NCI-H748 treated with DMSO at 0.1 percent for 48 hours (cell line): ENCODE measurements around the gene SPRR5.

Source experiments
- DNase-seq: peaks from one replicate; lab custom pipeline; 2025; lab: John Stamatoyannopoulos, UW

SPRR5 gene

GRCh38 chr1:152946248-152946647, 758 bp upstream of the SPRR5 start:
- DNase-seq = no peak

GRCh38 chr1:152951711-152952110, 4.7 kb downstream of the SPRR5 start:
- DNase-seq = no peak

DNA sequence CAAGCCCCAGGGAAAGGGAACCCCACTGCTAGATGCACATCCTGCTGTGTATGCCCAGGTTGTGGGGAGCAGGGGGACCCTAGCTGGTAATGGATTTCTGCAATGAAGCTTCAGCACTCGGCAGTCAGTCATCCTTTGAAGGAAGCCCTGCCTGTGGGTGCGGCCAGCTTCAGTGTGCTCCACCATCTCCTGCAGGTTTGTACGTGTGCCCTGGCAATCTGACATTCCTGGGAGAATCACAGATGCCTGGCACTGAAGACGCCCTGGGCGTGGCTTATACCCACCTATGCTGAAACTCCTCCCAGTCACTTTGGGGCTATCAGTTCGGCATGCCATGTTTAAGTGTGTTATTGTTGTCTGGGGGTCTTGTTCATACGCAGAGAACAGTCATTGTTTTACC, 6.8 kb downstream of the SPRR5 start:
- DNase-seq = no peak

- no peak for DNase-seq
Observed at GRCh38 chr1:152954436-152954835, 7.4 kb downstream of the SPRR5 start.

DNA sequence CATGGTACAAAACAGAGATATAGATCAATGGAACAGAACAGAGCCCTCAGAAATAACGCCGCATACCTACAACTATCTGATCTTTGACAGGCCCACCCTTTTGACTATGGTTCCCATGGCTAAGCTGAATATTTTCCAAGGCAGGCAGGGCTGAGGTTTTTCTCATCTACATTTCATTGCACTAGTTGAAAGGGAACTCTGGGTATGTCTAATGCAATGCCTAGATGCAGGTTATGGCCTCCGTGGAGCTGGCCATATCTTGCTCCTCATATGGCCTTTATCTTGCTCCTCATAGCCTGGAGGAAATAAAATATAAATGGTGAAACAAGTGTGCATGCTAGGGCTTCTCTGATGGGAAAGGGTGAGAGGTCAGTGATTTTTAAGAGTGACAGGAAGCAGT, 10.6 kb downstream of the SPRR5 start:
- DNase-seq = no peak

DNA sequence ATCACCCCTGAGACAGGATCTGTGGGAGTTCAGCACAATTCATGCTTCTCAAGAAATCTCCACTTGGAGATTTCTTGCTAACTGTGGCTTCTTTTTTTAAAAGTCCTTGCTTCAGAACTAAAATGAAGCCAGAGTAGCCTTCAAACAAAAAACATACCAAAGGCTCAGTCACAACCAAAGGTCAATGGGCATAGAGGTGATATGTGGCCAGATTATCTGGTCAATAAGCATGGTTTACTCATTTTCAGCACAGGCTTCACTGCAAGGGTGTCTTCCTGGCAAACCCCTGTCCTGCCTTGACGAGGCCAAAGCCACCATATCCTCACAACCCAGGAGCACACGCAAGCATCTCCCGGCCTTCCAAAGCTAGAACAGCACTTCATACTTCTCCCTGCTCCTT, 12.3 kb downstream of the SPRR5 start:
- DNase-seq = no peak

DNA sequence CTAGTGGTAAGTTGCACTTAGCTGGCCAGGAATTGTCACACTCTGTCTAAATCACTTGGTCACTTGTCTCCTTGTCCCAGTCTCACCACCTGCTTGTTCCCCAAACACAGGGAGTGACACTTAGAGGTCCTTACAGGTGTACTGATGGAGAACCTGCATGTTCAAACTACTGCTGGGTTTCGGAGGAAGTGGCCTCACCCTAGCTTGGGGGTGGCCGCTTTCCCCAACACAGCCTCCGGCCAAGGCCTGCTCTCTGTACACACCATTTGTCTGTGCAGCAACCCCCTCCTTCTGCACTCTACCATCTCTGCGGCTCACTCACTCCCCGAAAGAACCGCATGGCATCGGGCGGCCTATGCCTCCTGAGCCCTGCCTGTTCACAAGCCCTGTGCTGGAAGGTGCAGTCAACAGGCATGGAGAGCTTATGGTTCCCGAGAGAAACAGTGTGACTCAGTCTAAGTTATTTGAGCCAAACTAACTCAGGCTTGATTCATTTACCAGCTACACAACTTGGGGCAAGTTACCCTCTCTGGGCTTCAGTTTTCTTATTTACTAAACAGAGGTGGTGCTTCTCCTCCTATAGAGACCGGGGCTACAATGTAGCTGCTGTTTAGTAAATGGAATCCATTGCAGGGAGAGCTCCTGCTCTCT, 12.9 kb downstream of the SPRR5 start:
- no peak for DNase-seq

GRCh38 chr1:152960452-152961044, 13.5 kb downstream of the SPRR5 start:
- no peak for DNase-seq

- DNase-seq = no peak
Observed at GRCh38 chr1:152961226-152961891, 14.4 kb downstream of the SPRR5 start.

DNA sequence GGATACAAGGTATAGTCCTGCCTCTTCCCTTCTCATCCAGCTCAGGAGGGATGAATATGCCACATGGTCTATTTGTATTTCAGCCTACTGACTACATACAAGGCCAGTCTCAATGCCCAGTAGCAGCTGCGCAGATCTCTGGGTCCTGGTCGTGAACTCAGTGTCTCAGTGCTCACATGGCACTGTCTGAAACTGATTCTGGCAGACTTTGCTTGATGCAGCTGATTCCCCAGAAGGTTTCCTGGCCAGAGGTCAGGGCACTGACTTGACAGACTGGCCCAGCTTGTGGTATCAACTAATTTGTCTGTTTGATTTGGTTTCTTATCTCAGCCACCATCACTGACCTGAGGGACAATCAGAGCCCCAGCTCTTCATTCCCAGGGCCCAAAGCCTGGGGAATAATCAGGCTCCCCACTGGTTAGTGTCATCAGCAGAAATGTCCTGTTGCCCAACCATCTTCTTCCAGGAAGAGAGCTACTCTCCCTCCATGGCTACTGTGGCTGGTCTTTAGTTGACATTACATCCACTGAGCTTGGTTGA, 15.9 kb downstream of the SPRR5 start:
- no peak for DNase-seq

DNA sequence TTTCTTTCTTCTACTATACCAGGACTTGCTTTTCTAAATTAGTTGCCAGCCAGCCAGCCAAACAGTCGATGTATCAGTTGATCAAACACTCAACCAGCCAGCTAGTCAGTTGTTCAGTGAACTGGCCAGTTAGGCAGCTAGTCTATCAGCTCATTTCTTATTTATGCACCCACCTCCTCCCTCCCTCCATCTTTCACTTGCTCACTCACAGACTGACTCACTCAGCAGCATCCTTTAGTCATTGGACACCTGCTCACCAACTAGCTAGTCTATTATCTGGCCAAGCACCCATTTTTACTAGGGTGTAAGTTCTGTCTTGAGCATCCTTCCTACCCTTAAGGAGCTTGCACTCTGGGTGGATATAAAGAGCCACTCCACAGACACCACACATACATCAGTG, 17.5 kb downstream of the SPRR5 start:
- DNase-seq = no peak

DNA sequence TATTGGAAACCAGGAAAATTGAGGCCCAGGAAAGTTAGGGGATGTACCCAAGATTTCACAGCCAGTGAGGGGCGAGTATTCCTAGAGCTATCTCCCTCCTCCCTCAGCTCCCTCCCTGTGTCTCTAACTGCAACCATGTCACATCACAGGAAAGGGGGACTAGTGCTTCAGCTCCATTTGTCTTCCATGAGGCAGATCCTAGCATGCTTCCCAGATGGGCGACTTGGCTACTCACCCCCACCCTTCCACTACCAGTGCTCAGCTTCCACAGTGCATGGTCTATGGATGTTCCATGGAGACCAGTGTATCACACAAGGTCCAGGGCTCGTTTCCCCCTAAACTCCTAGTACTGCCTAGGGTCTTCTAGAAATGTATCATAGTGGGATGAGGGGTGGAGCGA, 18.8 kb downstream of the SPRR5 start:
- DNase-seq = no peak

DNA sequence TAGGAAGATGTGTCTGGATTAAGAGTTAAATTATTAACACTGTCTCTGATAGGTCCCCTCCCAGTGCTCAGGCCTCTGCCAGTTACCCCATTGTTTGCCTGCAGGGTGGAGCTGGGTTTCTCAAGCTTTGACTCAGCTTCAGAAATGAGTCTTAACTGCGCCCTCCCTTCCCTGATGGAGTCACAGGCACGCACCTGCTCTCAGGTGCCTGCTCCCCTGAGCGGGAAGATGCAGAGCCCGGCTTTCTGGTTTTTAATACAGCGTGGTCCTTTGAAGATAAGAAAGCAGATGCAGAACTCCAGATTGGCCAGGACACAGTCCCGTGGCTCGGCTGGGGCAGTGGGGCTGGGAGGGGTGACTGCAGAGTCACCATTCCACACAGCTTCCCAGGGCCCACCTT, 20.2 kb downstream of the SPRR5 start:
- no peak for DNase-seq

- DNase-seq = no peak
Observed at GRCh38 chr1:152968248-152968647, 21.2 kb downstream of the SPRR5 start.

- no peak for DNase-seq
Observed at GRCh38 chr1:152969036-152969435, 22.0 kb downstream of the SPRR5 start.

DNA sequence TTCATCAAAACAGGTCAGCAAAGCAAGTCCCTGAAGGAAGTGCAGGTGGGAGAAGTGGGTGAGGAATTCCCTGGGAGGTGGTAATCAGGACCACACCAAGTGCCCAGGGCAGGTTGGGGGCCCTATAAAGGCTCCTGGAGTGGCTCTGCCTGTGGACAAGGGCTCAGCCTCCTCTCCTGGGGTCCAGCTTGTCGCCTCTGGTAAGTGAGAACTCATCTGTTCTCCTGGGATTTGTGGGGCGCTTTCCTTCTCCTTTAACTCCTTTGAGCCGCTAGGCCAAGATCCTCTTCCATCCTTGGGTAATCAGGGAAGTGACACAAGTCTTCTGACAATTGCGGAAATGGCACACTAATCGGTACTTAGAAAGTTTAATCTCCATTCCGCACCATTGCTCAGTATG, 23.5 kb downstream of the SPRR5 start, which contains the start of gene SPRR4:
SPRR4 (plus strand) TSS at position 154 of the 400 bp plus-strand sequence. CDS start 1,243 bp downstream, outside the sequence.
- no peak for DNase-seq

DNA sequence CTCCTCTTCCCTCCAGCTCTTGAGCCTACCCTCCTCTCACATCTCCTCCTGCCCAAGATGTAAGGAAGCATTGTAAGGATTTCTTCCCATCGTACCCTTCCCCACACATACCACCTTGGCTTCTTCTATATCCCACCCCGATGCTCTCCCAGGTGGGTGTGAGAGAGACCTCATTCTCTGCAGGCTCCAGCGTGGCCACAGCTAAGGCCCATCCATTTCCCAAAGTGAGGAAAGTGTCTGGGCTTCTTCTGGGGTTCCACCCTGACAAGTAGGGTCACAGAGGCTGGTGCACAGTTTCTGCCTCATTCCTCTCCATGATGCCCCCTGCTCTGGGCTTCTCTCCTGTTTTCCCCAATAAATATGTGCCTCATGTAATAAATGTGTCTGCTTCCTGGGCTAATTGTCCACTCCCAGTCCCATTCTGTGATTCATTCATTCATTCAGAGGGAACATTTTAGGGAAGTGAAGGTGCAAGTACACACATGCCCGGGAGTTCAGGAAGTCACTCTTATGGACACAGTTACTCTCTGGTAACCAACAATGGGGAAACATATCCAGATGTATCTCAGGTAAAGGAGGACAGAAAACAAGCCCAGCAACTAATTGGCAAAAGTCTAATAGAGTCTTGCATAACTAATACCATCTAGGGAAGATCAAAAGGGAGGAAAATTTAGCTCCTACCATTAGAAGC, 25.3 kb downstream of the SPRR5 start:
- no peak for DNase-seq

DNA sequence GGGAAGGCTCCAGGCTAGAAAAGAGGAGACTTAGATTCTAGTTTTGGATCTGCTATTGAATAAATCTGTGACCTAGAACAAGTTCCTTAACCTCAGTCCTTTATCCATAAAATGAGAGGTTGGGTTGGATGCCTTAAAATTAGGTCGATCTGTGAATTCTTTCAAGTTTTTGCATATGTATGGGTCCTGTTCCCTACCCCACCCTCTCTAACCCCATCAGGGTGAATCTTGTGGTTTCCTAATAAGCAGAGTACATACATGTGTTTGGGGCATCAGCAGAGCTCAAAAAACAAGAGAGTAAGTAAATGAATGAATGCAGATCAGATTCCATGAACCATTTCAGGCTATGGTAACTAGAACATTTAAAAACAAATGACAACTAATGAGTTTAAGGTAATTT, 29.7 kb downstream of the SPRR5 start:
- DNase-seq = no peak

DNA sequence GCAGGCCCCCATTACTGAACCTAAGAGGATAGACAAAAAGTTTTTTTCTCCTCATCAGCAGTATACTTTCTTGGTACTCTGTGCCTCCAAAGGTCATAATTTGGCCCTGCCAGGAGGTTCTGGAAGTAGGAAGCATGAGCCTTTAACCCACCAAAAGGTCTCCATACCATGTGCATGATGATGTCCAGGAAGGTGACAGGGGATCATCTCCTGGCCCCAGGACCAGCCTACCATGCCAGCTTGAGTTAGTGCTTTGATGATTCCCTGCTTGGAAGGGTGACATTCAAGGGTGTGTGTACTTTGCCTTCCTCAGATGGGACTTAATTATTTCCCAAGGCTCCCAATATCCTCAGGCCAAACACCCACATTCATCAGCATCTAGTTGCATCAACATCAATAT, 30.6 kb downstream of the SPRR5 start:
- no peak for DNase-seq

GRCh38 chr1:152980676-152981075, 33.7 kb downstream of the SPRR5 start:
- no peak for DNase-seq

DNA sequence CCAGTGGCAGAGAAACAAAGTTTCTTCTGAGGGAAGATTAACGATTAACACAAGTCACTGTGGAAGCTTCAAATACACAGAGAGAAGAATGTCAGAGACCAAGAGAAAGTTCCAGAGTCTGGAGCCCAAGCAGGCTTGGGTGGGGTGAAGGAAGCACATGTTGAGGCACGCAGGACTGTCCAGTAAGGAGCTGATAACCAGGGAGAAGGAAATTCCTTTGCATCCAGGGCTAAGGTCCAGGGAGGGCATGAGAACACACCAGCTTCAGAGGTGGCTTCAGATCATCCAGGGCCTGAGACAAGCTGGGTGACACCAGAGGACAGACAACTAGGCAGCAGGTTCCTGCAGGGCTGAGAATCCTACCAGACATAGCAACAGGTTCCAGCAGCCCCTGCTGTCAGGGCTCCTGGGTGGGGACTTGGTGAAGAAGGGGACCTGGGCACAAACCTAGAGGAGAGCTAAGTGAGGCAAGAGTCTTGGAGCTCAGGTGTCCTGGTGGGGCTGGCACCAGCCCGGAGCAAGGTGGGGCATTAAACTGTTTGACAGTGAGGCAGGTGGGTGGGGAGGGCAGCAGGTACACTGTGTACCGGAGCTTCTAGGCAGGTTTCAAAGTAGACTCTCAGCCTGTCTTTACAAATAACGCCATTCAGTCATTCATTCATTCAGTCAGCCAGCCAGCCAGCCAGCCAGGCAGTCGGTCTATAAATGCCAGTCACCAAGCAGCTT, 34.3 kb downstream of the SPRR5 start:
- no peak for DNase-seq

DNA sequence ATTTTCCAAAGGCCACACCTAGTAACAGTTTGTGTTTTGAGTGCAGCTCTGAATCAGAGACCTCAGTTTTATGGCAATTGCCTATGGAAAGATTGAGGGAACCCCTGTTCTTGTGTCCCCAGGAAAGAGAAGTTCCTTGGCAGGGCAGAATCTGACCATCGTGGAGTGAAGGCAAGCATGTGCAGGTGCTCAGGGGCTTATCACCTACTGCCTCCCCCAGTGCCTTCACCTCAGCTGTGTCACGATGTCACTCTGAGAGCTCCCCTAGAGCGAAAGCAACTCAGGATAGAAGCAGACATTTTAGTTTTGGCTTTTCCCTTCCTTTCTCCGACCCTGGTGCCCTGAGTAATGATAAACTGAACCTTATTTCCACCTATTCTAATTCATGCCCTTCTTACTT, 35.1 kb downstream of the SPRR5 start:
- DNase-seq = no peak
